Astrocyte (in vitro differentiated cells and primary cell): ENCODE results near the gene POLR3B. TPM values are rescaled to one million over a fixed set of nuclear protein-coding genes. Genes with fewer than 3 reads are reported as not detected.

Source experiments
- DNase-seq: peaks from one replicate; pipeline ENCODE4 v3.0.0-alpha.2; 2010; ENCODE audit warnings: low read depth
- FAIRE-seq: peaks from 2 replicates; lab custom pipeline; 2011; peaks lifted over from hg19 to GRCh38; lab: Jason Lieb, UNC
- H2AFZ ChIP-seq: 2 replicates; pipeline ENCODE4 v1.6.0; 2012; ENCODE audit warnings: low read depth, low read length, inconsistent platforms
- H3K27ac ChIP-seq: 2 replicates; pipeline ENCODE4 v1.5.1; 2011; ENCODE audit warnings: low read depth, low read length, inconsistent platforms
- H3K27me3 ChIP-seq: 2 replicates; pipeline ENCODE4 v1.6.0; 2011; ENCODE audit warnings: low read length, inconsistent platforms; ENCODE audit not compliant: insufficient read depth
- H3K36me3 ChIP-seq: 2 replicates; pipeline ENCODE4 v1.5.1; 2011; ENCODE audit warnings: low read length, inconsistent platforms; ENCODE audit not compliant: insufficient read depth
- H3K4me1 ChIP-seq: 2 replicates; pipeline ENCODE4 v1.5.1; 2011; ENCODE audit warnings: low read length, inconsistent platforms; ENCODE audit not compliant: insufficient read depth
- H3K4me2 ChIP-seq: 2 replicates; pipeline ENCODE4 v1.6.0; 2012; ENCODE audit warnings: low read length, inconsistent platforms
- H3K4me3 ChIP-seq: 2 replicates; pipeline ENCODE4 v1.5.1; 2011; ENCODE audit warnings: low read depth, mild to moderate bottlenecking, low read length, inconsistent platforms; ENCODE audit not compliant: insufficient read depth
- H3K79me2 ChIP-seq: 2 replicates; pipeline ENCODE4 v1.6.0; 2012; ENCODE audit warnings: mild to moderate bottlenecking, low read length, inconsistent platforms; ENCODE audit not compliant: insufficient read depth
- H3K9ac ChIP-seq: 2 replicates; pipeline ENCODE4 v1.6.0; 2012; ENCODE audit warnings: mild to moderate bottlenecking, low read length, inconsistent platforms
- H3K9me3 ChIP-seq: 2 replicates; pipeline ENCODE4 v1.5.1; 2012; ENCODE audit warnings: low read depth, mild to moderate bottlenecking, low read length, inconsistent platforms; ENCODE audit not compliant: insufficient read depth
- H4K20me1 ChIP-seq: 2 replicates; pipeline ENCODE4 v1.6.0; 2012; ENCODE audit warnings: low read length, inconsistent platforms; ENCODE audit not compliant: insufficient read depth
- H3K27ac Mint-ChIP-seq: one replicate; pipeline ENCODE4 v1.8.0; 2021; ENCODE audit warnings: mild to moderate bottlenecking, mixed read lengths; ENCODE audit not compliant: unreplicated experiment
- H3K27me3 Mint-ChIP-seq: one replicate; pipeline ENCODE4 v1.8.0; 2021; ENCODE audit warnings: low read depth, mixed read lengths; ENCODE audit not compliant: unreplicated experiment
- H3K36me3 Mint-ChIP-seq: one replicate; pipeline ENCODE4 v1.8.0; 2021; ENCODE audit warnings: low read depth, mixed read lengths; ENCODE audit not compliant: unreplicated experiment
- H3K4me1 Mint-ChIP-seq: one replicate; pipeline ENCODE4 v1.8.0; 2021; ENCODE audit warnings: low read depth, mixed read lengths; ENCODE audit not compliant: unreplicated experiment
- H3K4me3 Mint-ChIP-seq: one replicate; pipeline ENCODE4 v1.8.0; 2021; ENCODE audit warnings: mild to moderate bottlenecking, moderate library complexity, mixed read lengths; ENCODE audit not compliant: unreplicated experiment
- H3K9me3 Mint-ChIP-seq: one replicate; pipeline ENCODE4 v1.8.0; 2021; ENCODE audit warnings: mild to moderate bottlenecking, mixed read lengths; ENCODE audit not compliant: unreplicated experiment
- EZH2 ChIP-seq: IDR thresholded peaks from 2 replicates; pipeline ENCODE4 v1.6.1; 2012; ENCODE audit warnings: mild to moderate bottlenecking, low read length, inconsistent platforms; ENCODE audit not compliant: insufficient read depth
- total RNA-seq: library from RNA; stranded (reverse); gene quantifications from 2 replicates; pipeline ENCODE4 v1.2.1, GENCODE V29; 2021
- TF ChIP-seq, protein P1 (sequence below): IDR thresholded peaks from 2 replicates; pipeline ENCODE4 v1.5.1; 2011; ENCODE audit warnings: low read depth, mild to moderate bottlenecking, inconsistent platforms, low read length, moderate library complexity; ENCODE audit not compliant: insufficient read depth

POLR3B gene
- total RNA-seq, 1 donor from 2014 or later = 10.9 TPM

DNA sequence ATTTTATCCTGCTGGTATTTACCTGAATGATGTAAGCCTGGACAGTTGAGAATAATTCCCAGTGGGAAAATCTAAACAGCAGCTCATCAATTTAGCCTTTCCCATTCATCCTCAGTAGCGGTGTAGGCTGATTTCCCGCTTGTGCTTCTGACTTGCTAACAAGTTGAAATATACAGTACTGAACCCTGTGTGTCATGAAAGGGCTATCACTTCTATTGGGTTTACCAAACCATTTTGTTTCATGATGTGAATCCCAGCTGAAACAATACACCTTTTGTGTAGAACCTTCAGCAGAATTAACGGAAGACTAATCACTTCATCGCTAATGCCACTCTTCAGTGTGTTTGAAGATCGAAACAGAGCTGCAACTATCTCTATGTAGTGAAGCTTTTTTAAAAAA, 88.4 kb downstream of the POLR3B start:
- H3K4me1 Mint-ChIP-seq = no peaks in the 10 kb centered on the region
- no peaks in the 10 kb centered on the region for H3K36me3 Mint-ChIP-seq
- Histone ChIP-seq H3K27ac (no peak overlapping the region), H3K27me3 (no peaks in the 10 kb centered on the region), H4K20me1 (no peaks in the 10 kb centered on the region), H3K9ac (no peak overlapping the region), H3K4me3 (no peak overlapping the region), H3K36me3 (peaks cover 4% of the 10 kb centered on the region), H3K79me2 (no peaks in the 10 kb centered on the region), H3K9me3 (no peaks in the 10 kb centered on the region), H3K4me2 (no peak overlapping the region), H2AFZ (no peak overlapping the region), H3K4me1 (no peaks in the 10 kb centered on the region)
- TF ChIP-seq EZH2 = no peak
- TF ChIP-seq, protein P1, sequence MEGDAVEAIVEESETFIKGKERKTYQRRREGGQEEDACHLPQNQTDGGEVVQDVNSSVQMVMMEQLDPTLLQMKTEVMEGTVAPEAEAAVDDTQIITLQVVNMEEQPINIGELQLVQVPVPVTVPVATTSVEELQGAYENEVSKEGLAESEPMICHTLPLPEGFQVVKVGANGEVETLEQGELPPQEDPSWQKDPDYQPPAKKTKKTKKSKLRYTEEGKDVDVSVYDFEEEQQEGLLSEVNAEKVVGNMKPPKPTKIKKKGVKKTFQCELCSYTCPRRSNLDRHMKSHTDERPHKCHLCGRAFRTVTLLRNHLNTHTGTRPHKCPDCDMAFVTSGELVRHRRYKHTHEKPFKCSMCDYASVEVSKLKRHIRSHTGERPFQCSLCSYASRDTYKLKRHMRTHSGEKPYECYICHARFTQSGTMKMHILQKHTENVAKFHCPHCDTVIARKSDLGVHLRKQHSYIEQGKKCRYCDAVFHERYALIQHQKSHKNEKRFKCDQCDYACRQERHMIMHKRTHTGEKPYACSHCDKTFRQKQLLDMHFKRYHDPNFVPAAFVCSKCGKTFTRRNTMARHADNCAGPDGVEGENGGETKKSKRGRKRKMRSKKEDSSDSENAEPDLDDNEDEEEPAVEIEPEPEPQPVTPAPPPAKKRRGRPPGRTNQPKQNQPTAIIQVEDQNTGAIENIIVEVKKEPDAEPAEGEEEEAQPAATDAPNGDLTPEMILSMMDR = no peak
- DNase-seq (no peak), FAIRE-seq (no peak)
- H3K9me3 Mint-ChIP-seq = no peaks in the 10 kb centered on the region
- H3K27ac Mint-ChIP-seq = no peak overlapping the region
- H3K27me3 Mint-ChIP-seq = no peaks in the 10 kb centered on the region
- no peak overlapping the region for H3K4me3 Mint-ChIP-seq

DNA sequence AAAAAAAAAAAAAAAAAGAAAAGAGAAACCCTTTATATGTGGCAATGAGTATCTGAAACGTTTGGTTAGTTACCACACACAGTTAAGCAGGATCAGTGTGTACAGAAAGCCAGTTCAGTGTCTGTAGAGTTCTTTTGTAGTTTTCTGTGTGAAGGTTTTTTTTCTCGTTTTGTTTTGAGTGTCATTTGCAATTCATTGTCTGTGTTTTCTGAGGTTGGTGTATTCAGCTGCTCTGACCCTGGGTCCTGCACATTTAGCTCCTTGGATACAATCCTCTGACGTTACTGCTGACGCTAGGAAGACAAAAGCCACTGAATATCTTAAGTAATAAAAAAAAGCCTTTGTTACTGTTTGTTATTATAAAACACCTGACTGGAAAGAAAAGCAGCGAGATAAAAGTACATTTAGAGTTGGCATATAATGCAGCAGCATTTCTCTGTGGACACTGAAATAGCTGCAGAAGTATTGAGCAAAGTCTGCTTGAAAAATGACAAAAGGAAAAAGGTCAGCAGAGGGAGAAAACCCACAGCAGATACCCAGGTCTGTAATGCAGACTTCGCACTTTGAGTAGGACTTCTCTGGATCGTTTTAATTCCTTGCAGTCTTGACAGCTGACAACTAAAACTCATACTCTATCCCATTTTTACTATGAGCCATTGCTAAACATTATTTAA, 89.0 kb downstream of the POLR3B start:
- H3K9me3 Mint-ChIP-seq = no peaks in the 10 kb centered on the region
- Histone ChIP-seq H4K20me1 (no peaks in the 10 kb centered on the region), H3K9ac (no peak overlapping the region), H3K79me2 (no peaks in the 10 kb centered on the region), H3K4me3 (no peak overlapping the region), H3K36me3 (peaks cover 4% of the 10 kb centered on the region), H2AFZ (no peak overlapping the region), H3K27ac (no peak overlapping the region), H3K9me3 (no peaks in the 10 kb centered on the region), H3K27me3 (no peaks in the 10 kb centered on the region), H3K4me2 (no peak overlapping the region), H3K4me1 (no peaks in the 10 kb centered on the region)
- no peaks in the 10 kb centered on the region for H3K27me3 Mint-ChIP-seq
- no peaks in the 10 kb centered on the region for H3K36me3 Mint-ChIP-seq
- H3K4me3 Mint-ChIP-seq = no peak overlapping the region
- FAIRE-seq = no peak
- DNase-seq = peak; percentile 25
- no peak overlapping the region for H3K27ac Mint-ChIP-seq
- H3K4me1 Mint-ChIP-seq = no peaks in the 10 kb centered on the region
- TF ChIP-seq EZH2 = no peak
- TF ChIP-seq, protein P1 = no peak

DNA sequence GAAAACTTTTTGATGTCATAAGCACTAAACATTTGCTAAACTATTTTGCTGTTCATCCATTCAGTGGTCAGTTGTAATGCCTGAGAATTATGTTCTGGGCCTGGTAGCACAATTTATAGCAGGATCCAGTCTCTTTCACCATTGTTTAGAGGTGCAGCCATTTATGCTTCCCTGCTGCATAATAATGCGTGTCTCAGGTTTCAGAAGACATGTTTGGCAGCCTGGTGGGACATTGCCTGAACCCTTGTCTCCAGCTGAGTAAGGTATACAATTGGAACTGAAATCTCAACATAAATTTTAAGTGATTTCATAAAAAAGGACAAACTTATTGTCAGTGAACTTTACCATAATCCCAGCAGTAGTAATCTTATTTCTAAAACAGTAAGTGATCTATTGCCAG, 94.8 kb downstream of the POLR3B start:
- H3K79me2 ChIP-seq = no peaks in the 10 kb centered on the region
- H3K9me3 Mint-ChIP-seq = no peaks in the 10 kb centered on the region

More for the DNA sequence above, 94.8 kb downstream of the POLR3B start:
- no peak overlapping the region for H3K27ac ChIP-seq
- Mint-ChIP-seq H3K4me3 (no peak overlapping the region), H3K36me3 (peaks cover 3% of the 10 kb centered on the region), H3K27me3 (no peaks in the 10 kb centered on the region), H3K27ac (no peak overlapping the region), H3K4me1 (no peaks in the 10 kb centered on the region)
- DNase-seq (no peak), FAIRE-seq (no peak)
- H3K27me3 ChIP-seq = no peaks in the 10 kb centered on the region
- no peak overlapping the region for H3K4me2 ChIP-seq
- H3K36me3 ChIP-seq = peaks cover 2% of the 10 kb centered on the region
- H3K9ac ChIP-seq = no peak overlapping the region
- no peak overlapping the region for H3K4me3 ChIP-seq
- no peaks in the 10 kb centered on the region for H3K9me3 ChIP-seq
- no peaks in the 10 kb centered on the region for H4K20me1 ChIP-seq
- H3K4me1 ChIP-seq = no peaks in the 10 kb centered on the region
- no peak overlapping the region for H2AFZ ChIP-seq
- TF ChIP-seq EZH2 = no peak
- TF ChIP-seq, protein P1 = no peak
